Caco-2 (cell line): ENCODE results near the gene MEIOB. TPM values are rescaled to one million over a fixed set of nuclear protein-coding genes. Genes with fewer than 3 reads are reported as not detected.

ENCODE experiments used
- BruUV-seq: library from RNA; stranded (reverse); fragments of 400-500 nt; replicated peaks from 2 replicates; lab custom pipeline; 2021; lab: Mats Ljungman, UMichigan
- CTCF ChIA-PET: fragments of 300-600 bp; sonication (Branson Sonifier 250); formaldehyde crosslinking; loops from one replicate; lab custom pipeline; 2022; ENCODE audit warnings: antibody characterized with exemption; lab: Charles Lee
- POLR2A ChIA-PET: fragments of 300-600 bp; sonication (Branson Sonifier 250); formaldehyde crosslinking; loops from one replicate; lab custom pipeline; 2022; ENCODE audit warnings: antibody characterized with exemption; lab: Charles Lee
- DNase-seq, 2 experiments: peaks; one replicate each; pipeline versions ENCODE4 v3.0.0 to v3.0.0-alpha.2; 2020 to 2022
- H3K27me3 ChIP-seq: replicated peaks from 2 replicates; pipeline ENCODE4 v1.6.0; 2011; ENCODE audit warnings: low read length; ENCODE audit not compliant: control insufficient read depth, insufficient read depth
- H3K36me3 ChIP-seq: 2 replicates; pipeline ENCODE4 v1.5.1; 2011; ENCODE audit warnings: low read length; ENCODE audit not compliant: control insufficient read depth, insufficient read depth
- H3K4me1 ChIP-seq: fragments of 250-450 bp; sonication (Bioruptor Pico); 2 replicates; pipeline ENCODE4 v1.5.1; 2020; ENCODE audit warnings: mild to moderate bottlenecking
- H3K4me3 ChIP-seq: 2 replicates; pipeline ENCODE4 v1.5.1; 2011; ENCODE audit warnings: low read depth, mild to moderate bottlenecking, control low read depth, low read length
- H3K9me3 ChIP-seq: fragments of 250-450 bp; sonication (Bioruptor Pico); 2 replicates; pipeline ENCODE4 v1.5.1; 2020; ENCODE audit warnings: mild to moderate bottlenecking, moderate library complexity
- H3K27ac Mint-ChIP-seq: one replicate; pipeline ENCODE4 v1.8.0; 2022; ENCODE audit warnings: mixed read lengths; ENCODE audit not compliant: unreplicated experiment
- H3K27me3 Mint-ChIP-seq: one replicate; pipeline ENCODE4 v1.8.0; 2022; ENCODE audit warnings: mixed read lengths; ENCODE audit not compliant: insufficient read depth, unreplicated experiment
- H3K36me3 Mint-ChIP-seq: one replicate; pipeline ENCODE4 v1.8.0; 2022; ENCODE audit warnings: mild to moderate bottlenecking, mixed read lengths; ENCODE audit not compliant: insufficient read depth, unreplicated experiment
- H3K4me1 Mint-ChIP-seq: one replicate; pipeline ENCODE4 v1.8.0; 2022; ENCODE audit warnings: low read depth, mixed read lengths; ENCODE audit not compliant: unreplicated experiment
- H3K4me3 Mint-ChIP-seq: one replicate; pipeline ENCODE4 v1.8.0; 2022; ENCODE audit warnings: mild to moderate bottlenecking, moderate library complexity, mixed read lengths; ENCODE audit not compliant: unreplicated experiment
- H3K9me3 Mint-ChIP-seq: one replicate; pipeline ENCODE4 v1.8.0; 2022; ENCODE audit warnings: mixed read lengths; ENCODE audit not compliant: unreplicated experiment
- CTCF ChIP-seq, 2 experiments: fragments of 200-600 bp in 1 of 2; IDR thresholded peaks; 1 replicate in 1 of 2; 2 replicates in 1 of 2; pipeline versions ENCODE4 v1.5.1 to v1.8.0; 2011 to 2022; ENCODE audit warnings: antibody characterized with exemption in 1 of 2, control low read depth in 1 of 2, inconsistent platforms in 1 of 2, low read depth in 1 of 2, low read length in 1 of 2, mild to moderate bottlenecking in 1 of 2, moderate library complexity in 1 of 2; ENCODE audit not compliant: insufficient read depth in 1 of 2, severe bottlenecking in 1 of 2, unreplicated experiment in 1 of 2
- intact Hi-C: fragments of 100-400 bp; cut with micrococcal nuclease; formaldehyde crosslinking; loops from one replicate; pipeline ENCODE4 v1.10.0; 2022; ENCODE audit not compliant: unreplicated experiment
- total RNA-seq: library from RNA; stranded (reverse); gene quantifications from 2 replicates; pipeline ENCODE4 v1.2.3, GENCODE V29; 2022

The MEIOB gene
- total RNA-seq, 1 experiment from 2014 or later: not detected

DNA sequence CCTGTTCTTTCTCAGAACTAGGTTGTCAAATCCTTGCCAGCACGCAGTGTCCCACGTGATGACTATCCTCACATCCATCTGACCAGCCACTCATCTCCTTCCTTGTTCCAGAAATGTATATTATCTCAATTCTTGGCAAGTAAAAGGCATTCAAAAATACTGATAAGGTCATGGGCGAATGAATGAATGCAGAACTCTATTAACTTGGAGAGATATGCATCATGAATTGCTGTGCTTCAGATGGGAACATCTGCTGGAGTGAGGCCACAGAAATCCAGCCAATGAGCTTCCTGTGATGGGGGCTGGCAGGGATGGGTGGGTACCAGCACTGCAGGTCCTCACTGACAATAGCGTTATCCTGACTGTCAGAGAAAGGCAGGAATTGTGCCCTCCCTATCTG, 26.0 kb downstream of the MEIOB start:
- H3K27me3 Mint-ChIP-seq: peaks cover 2% of the 10 kb centered on the region
- no peaks in the 10 kb centered on the region for H3K9me3 Mint-ChIP-seq
- no peak for TF ChIP-seq CTCF (IDR thresholded peaks at IDR 0.05; ENCODE audit: insufficient read depth in 1 of 2, low read depth in 1 of 2, low read length in 1 of 2, severe bottlenecking in 1 of 2, unreplicated experiment in 1 of 2)
- Histone ChIP-seq H3K4me3 (no peak overlapping the region), H3K4me1 (no peaks in the 10 kb centered on the region), H3K36me3 (no peaks in the 10 kb centered on the region), H3K9me3 (no peaks in the 10 kb centered on the region), H3K27me3 (no peaks in the 10 kb centered on the region)
- no peaks in the 10 kb centered on the region for H3K36me3 Mint-ChIP-seq
- H3K4me1 Mint-ChIP-seq: no peaks in the 10 kb centered on the region
- no peak overlapping the region for H3K4me3 Mint-ChIP-seq
- no peak for DNase-seq
- intact Hi-C loops: no loop called here
- POLR2A ChIA-PET: no interaction called here
- BruUV-seq: no TSS peak
- no peak overlapping the region for H3K27ac Mint-ChIP-seq
- CTCF ChIA-PET: no interaction called here

DNA sequence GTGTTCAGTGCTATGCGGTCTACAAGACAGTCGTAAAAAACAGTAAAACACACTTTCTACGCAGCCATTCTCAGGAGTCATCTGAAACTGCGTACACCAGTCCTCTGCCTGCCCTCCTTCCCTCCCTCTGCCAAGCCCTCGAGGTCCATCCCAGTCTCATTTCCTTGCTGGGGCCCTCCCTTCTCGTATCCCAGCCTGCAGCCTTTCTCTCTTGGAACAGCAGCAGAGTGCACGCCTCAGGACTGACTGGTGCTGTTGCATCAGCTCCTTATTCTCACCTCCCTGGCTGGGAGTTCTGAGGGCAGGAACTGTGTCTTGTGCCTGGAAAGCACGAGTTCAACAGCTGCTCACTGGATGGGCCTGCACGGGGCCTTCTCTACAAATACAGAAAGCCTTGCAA, 32.4 kb downstream of the MEIOB start:
- Histone ChIP-seq H3K36me3 (no peaks in the 10 kb centered on the region), H3K9me3 (no peaks in the 10 kb centered on the region), H3K27me3 (no peaks in the 10 kb centered on the region), H3K4me1 (no peaks in the 10 kb centered on the region), H3K4me3 (no peak overlapping the region)
- Mint-ChIP-seq H3K4me1 (no peaks in the 10 kb centered on the region), H3K27me3 (no peaks in the 10 kb centered on the region), H3K4me3 (no peak overlapping the region), H3K9me3 (no peaks in the 10 kb centered on the region), H3K27ac (no peak overlapping the region), H3K36me3 (no peaks in the 10 kb centered on the region)
- TF ChIP-seq CTCF (IDR thresholded peaks at IDR 0.05; ENCODE audit: insufficient read depth in 1 of 2, low read depth in 1 of 2, low read length in 1 of 2, severe bottlenecking in 1 of 2, unreplicated experiment in 1 of 2): no peak
- ChIA-PET CTCF (no interaction called here), POLR2A (no interaction called here)
- BruUV-seq: no TSS peak
- intact Hi-C loops: no loop called here
- no peak for DNase-seq

DNA sequence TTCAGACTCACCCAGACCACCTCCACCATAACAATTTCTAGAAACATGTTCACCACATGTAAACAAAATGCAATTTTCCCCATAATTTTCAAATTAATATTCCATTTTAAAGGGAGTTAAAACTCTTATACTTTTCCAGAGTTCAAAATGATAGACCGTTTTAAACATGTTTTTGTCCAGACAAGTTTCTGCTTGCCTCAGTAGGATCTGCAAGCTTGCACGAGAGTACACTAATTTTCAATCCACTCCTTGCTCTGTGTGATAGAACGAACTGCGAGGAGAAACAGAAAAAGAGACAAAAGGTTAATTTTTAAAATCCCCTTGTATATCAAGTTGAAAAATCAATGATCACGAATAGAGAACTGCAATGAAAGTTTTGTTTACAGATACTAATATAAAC, 37.9 kb downstream of the MEIOB start:
- H3K4me1 ChIP-seq: peaks cover 4% of the 10 kb centered on the region; the same call in 1 of the 2 replicates
- intact Hi-C loops: no loop called here
- TF ChIP-seq CTCF (IDR thresholded peaks at IDR 0.05; ENCODE audit: insufficient read depth in 1 of 2, low read depth in 1 of 2, low read length in 1 of 2, severe bottlenecking in 1 of 2, unreplicated experiment in 1 of 2): no peak
- H3K36me3 ChIP-seq: no peaks in the 10 kb centered on the region
- H3K27me3 ChIP-seq: no peaks in the 10 kb centered on the region
- CTCF ChIA-PET: no interaction called here
- no peak for DNase-seq
- POLR2A ChIA-PET: no interaction called here
- no peaks in the 10 kb centered on the region for H3K9me3 ChIP-seq
- no peaks in the 10 kb centered on the region for H3K4me1 Mint-ChIP-seq
- no TSS peak for BruUV-seq
- no peaks in the 10 kb centered on the region for H3K36me3 Mint-ChIP-seq
- H3K4me3 Mint-ChIP-seq: no peak overlapping the region
- H3K4me3 ChIP-seq: no peak overlapping the region
- H3K27ac Mint-ChIP-seq: no peak overlapping the region
- no peaks in the 10 kb centered on the region for H3K9me3 Mint-ChIP-seq
- no peaks in the 10 kb centered on the region for H3K27me3 Mint-ChIP-seq
